Amniotic stem cell (primary cell): ENCODE results near the gene KCNJ1.

ENCODE experiments used
- DNase-seq: peaks from one replicate; lab custom pipeline; 2025; lab: John Stamatoyannopoulos, UW

KCNJ1 gene

DNA sequence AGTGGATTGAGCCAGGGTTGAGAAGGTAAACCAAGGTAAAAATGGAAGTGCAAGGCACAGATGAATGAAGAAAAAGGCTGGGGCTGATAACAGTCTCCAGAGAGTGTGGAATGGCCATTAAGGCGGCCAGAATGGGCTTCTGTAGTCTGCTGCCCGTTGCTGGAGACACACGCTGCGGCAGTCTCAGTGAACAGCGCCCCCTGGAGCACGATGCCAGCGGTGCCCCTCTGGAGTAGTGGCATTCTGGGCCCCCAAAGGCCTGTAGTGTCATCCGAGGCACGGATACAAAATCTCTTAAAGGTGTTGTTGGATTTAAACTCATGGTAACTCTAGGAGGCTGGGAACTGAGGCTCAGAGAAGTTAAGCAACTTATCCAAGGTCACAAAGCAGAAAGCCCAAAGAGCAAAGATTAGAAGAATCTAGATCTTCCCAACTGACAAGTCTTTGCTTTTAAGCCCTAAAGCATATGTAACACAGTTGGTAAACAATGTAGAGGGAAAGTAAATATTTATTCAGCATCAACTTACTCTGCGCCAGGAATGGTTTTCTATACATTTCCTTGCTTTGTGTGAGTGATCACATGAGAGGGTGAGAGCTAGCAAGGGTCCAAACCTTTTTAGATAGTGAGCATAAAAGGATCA, 18.2 kb downstream of the KCNJ1 start:
- no peak for DNase-seq

DNA sequence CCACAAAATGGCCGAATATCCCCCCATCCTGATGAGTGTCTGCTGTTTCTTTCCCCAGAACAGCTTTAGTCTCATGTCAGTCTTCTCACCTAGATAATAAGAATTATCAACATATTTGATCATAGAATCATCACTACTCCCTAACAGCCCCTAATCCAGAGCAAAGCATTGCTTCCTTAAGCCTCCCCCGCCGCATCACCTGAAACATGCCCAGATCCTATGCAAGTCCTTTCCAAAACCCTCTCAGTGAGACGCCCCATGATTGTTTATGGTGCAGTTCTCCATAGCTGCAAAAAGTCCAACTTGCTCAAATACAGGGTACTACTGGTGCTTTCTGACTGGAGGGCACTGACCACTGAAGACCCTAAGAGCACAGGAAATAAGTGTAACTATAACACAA, 20.1 kb downstream of the KCNJ1 start:
- no peak for DNase-seq

DNA sequence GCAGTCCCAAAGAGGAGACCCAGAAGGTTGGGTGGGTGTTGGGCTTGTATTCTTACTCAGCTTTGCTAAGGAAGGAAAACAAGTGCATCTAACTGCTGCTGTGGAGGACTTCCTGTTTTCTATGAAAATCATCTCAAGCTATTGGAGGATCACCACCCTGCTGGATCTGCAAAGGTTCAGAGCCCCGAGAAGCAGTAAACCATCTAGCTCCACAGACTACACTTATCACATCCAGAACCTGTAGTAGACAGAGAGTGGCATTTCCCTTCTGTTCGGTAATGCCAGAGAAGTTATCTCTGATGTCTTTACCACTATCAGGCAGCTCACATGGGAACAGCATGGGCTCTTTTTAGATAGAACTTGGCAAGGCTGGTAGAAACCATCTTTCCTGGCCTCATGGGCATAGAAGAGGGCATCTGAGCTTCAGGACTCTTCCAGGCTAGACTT, 21.7 kb downstream of the KCNJ1 start:
- no peak for DNase-seq

DNA sequence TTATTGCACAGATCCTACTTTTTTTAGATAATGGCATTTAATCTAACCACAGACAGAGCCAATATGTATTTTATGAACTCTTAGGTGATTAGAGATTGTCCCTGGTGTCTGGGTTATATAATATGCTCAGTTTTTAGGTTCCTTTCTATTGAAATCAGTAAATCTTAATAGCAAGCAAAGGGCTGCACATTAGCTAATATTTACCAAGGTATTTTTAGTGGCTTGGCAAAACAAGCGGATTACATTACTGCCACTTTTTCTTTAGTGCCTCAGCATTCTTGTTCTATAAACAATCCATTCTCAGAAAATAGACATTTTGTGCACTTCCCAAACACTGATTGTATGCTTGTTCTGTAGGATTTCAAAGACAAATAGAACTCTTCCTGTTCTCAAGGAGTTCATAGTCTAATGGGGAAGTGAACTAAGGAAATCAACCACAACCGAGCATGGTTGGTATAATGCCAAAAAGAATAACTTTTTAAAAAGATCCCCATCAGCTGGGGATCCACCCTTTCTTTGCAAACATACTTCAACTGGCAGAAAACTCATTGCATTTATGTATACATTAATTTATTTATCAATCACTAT, 23.8 kb downstream of the KCNJ1 start:
- DNase-seq: no peak

DNA sequence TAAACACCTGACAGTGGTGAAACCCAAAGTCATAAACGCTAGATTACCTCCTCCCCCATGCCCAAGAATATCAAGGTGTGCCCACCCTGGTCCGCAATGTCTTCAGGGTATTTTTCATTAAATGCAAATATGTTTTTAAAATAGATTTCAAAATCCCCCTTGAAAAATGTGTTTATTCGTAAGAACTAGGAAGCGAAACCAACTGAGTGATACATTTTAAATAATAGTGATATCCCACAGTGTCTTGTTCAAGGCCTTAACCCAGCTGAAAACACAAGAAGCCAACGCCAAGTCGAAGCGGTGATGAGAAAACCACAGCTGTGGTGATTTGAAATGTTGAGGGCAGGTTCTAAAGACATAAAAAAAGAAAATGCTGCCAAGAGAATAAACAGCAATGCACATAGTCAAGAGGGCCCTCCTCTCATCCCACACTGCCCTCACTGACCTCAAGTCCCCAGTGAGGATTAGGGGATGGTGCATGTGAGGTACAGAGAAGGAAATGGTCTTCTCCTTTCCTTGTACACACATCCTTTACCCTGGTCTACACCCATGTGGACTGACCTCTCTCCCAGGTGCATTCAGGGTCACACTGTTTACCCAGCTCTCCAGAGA, 25.5 kb downstream of the KCNJ1 start:
- DNase-seq: no peak

DNA sequence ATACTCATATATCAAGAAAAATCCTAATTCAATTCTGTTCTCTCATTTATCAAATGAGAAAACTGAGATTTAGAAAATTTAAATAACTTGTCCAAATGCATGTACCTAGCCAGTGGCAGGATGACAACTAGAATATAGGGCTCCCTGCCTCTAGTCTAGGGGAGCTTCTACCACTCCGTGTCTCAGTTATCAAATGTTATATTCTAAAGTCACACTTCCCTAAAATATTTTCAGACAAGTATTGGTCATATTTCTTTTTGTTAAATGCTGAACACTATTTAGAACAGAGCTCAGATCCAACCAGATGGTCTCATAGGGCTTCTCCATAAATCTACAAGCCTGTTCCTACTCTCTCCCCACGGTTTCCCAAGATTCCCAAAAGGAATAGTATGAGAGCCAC, 26.3 kb downstream of the KCNJ1 start:
- DNase-seq: no peak

DNA sequence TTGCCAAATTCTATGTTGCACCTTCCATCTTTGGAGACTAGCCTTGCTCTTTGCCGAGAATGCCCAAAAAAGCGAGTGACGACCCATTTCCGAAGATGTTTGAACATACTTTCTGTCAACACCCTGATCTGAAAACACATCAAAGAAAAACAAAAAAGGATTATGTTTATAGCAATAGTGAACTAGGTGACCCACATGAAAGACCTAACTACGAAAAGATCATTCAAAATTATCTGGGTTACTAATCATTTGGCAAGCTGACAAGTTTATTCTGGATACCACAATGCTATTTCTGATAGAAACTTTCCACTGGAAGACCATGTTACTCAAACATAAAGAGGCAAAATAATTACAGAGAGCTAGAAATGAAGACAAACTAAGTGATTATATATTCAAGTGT, 27.0 kb downstream of the KCNJ1 start:
- DNase-seq: no peak

DNA sequence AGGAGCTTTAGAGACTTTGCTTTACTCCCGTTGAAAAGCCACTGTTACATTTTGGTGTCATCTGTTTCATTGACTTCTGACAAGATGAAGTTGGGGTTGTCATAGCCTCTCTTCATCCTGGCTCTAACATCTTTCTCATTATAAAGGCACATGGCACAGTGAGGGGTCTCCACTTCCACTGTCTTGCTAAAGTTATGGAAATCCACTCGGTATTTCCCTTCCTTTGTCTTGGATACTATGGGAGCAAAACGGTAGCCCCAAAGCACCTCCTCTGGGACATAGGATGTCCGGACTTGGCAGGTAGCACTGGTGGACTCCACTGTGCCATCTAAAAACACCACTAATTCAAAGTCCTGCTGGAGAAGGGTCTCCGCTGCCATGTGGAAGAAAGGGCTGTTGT, 28.0 kb downstream of the KCNJ1 start:
- DNase-seq: no peak

DNA sequence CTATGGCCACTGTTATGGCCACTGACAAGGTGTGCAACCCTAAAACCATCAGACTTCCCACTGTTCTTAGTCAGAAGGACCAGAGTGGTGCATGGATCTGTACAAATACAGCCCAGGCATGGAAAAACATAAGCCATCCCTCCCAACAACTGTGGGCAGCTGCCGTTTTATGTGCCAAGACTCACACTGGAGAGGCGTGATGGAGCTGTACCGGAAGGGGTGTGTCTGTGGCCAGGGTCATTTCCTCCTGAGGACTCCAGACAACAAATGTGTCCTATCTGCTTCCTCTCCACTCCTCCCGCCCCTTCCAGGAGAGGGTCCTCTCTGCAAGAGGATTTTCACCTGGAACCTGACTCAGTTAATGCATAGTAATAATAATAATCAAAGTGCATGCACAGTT, 29.5 kb downstream of the KCNJ1 start:
- no peak for DNase-seq

DNA sequence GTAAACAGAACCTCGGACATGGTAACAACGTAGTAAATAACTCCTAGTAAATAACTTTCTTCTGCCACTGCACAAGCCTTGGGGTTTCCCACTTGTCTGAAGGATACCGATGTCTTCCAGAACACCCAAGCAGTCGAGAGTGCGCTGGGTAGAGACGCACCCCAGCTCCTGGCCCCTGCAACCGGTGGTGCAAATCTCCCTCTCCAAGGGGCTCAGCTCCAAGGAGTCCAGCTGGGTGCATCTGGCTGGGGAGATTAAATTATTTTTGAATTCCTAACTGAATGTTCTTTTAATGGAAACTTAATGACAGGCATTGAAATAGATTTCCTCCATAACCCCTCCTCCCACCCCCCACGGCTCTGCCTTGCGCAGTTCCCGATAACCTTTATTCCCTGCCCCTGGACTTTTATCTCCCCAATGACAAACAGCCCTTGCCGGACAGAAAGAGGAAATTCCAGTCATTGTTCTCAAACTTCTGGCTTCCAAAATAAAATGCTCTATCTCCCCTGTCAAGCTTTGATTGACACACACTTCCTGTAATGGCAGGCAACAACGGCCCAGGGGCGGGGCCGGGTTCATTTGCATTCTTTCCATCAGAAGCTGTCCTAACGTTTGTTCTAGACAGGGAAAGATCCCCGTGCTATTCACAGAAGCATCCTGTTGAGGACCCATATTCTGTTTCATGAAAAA, 31.2 kb downstream of the KCNJ1 start:
- no peak for DNase-seq

DNA sequence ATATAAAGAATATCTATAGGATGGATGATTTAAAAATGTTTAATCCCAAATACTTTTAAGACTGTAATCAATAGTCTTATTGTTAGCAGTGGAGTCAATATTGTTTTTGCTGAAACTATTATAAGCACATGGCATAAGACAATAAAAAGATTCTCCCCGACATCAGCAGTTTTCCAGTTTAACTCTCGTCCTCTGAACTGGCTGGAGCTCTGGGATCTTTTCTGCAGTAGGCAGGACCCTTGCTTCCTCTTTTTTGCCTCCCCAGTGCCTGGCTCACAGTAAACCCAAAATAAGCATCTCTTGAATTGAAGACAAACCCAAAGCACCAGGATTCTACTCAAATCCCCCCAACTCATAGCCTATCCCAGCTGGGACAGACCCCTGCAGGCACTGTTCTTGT, 32.9 kb downstream of the KCNJ1 start:
- DNase-seq: no peak

DNA sequence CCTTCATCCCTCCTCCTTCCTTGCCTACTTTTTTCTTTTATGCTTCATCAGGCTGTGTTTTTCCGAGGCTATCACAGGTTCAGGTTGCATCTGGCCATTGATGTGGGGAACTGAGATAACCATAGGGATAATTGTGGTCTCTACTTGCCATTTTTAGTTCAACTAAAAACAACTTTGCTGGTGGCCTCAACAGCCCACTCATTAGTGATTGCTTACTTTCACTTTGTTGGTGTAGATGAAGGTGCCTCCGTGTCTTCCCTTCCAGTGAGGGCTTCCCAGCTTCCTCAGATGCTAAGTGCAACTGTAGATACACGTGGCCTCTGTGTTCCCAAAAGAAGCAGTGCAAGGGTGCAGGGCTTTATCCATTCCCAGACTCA, 35.0 kb downstream of the KCNJ1 start:
- DNase-seq: no peak

DNA sequence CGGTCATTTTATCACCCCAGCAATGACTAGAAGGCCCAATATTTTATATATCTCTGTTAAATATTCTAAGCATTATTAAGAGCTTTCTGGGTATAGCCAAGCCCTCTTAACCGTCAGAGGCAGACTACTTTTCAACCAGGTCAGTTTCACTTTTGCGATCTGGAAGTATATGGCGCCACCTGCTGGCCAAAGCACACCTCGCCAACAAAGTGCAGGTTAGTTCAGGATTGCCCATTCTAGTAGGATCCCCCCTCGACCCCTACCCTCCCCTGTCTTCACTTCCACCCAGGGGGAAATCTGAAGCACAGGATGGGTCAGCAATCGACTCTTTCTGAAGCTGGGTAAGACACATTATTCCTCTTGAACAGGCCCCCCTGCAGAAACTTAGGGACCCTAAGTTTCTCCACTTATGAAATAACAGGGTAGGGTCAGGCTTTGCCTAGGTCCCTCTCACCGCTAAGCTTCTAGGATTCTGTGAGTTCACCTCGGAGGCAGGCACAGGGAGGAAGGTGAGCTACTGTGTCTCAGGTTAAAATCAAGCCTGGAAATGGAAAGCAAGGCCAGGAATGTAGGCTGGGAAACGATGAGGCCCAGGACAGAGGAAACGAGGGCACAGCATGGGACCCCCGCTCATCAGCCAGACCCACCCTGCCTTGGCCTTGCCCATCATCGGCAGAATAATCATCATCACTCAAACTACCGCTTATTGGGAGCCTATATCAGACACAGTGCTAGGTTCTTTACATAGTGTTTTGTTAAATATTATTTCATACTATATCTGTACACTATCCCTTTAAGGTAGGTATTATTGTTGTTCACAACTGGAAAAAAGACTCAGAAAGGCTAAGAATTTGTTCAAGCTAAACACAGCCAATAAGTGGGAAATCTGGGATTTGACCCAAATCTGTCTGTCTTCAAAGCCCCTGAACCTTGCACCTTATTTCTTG, 35.6 kb downstream of the KCNJ1 start:
- peak; percentile 20 for DNase-seq

DNA sequence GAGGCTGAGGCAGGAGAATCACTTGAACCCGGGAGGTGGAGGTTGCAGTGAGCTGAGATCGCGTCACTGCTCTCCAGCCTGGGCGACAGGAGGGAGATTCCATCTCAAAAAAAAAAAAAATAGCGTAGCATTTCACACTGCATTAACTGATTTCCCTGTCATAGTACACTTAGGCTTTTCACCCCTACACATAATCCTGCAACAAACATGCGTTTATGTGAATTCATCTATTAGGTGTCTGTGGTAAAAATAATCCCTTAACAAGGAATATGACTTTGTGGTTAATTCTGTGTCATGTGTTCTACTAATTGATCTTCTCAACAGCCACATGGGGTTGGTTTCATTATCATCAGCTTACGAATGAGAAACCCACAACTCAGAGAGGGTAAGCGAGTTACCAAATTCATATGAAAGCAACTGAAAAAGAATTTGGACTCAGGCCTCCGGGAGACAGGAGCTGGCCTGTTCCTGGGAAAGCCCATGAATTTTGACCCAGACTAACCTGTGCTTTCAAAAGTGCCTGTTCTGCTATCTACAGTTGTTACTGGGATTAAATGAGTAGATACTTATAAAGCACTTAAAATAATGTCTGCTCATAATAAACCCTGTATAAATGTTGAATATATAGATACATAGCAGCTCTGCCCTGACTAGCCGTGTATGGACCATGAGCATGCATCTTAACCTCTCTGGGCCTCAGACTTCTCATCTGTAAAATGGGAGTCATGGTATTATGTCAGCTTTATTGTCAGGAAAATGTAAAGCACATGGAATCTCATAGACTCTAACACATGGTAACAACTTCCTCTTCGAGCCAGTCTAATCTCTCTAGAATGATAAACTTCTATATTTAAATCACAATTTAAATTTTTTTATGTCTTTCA, 36.6 kb downstream of the KCNJ1 start:
- DNase-seq: no peak

DNA sequence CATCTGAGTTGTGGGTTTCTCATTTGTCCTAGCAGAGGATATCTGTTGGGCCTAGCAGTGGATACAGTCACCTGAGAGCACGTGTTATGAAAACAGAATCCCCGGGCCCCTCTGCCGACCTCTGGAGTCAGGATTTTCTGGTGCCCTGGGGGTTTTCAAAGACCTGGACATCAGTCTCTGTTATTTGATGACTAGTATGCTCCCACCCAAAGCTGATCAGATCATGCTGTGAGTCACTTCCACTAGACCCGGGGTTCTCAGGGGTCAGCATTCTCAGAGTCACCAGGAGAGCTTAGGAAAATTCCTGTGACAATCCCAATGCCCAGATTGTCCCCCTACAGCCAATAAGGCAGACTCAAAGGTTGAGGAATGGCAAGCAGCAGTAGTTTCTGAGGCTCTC, 38.7 kb downstream of the KCNJ1 start:
- DNase-seq: no peak

DNA sequence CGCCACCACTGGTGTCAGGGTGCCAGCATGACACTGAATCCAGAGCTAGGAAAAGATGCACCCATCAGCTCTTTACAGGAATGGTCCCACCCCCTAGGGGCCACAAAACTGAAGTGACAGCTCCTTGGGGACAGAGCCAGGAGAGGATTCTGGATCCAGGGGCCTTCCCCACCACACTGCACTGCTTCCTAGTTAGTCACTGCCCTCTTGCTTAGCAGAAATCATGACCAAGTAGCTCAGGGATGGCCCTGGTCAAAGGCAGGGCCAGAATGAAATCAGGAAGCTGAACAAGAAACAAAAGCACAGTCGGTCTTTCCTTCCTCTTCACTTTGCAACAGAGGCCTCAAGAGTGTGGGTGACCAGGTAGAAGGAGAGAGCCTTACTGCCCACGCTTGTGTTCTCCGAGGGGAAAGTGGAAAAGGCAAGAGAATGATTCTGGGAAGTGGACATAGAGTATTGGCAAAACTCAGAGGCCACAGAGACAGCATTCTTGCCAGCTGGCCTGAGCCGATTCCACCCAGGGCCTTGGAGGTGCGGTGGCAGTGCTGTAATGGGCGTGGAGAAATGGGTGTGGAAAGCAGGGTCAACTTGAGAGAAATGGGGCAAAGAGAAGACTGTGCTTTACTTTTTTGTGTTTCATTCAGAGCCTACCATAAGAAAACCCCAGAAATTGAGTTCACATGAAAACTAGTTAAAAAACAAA, 39.8 kb downstream of the KCNJ1 start:
- no peak for DNase-seq

DNA sequence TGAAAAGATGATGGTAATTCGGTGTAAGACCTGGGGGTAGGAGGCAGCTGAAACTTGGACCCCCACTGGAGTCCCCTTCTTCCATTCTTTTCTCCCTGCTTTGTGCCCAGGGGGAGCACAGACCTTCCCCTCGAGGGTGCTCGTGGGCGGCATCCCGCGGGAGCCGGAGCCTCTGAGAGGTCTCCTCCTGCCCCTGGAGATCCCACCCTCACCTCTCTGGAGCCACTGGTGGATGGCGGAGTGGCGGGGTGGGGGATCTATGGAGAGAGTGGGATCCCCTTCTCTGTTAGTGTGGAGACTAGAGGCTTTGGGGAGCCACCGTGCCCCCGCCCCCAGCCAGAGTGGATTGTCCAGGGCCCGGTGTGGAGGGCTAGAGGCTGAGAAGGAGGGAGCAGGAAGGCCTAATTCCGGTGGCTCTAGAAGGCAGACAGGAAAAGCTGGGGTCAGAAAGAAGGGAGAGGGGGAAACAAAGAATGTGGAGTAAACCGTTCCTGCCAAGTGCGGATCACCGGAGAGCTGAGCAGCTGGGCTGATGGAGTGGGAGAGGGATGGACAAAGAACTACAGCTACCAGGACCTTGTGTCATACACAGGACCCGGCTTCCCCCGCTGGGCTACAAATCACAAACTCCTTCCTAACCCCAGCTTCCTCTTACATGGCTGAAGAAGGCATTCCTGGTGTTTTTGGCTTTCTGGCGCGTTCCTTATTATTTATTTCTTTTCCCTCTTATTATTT, 41.9 kb downstream of the KCNJ1 start:
- DNase-seq: no peak

DNA sequence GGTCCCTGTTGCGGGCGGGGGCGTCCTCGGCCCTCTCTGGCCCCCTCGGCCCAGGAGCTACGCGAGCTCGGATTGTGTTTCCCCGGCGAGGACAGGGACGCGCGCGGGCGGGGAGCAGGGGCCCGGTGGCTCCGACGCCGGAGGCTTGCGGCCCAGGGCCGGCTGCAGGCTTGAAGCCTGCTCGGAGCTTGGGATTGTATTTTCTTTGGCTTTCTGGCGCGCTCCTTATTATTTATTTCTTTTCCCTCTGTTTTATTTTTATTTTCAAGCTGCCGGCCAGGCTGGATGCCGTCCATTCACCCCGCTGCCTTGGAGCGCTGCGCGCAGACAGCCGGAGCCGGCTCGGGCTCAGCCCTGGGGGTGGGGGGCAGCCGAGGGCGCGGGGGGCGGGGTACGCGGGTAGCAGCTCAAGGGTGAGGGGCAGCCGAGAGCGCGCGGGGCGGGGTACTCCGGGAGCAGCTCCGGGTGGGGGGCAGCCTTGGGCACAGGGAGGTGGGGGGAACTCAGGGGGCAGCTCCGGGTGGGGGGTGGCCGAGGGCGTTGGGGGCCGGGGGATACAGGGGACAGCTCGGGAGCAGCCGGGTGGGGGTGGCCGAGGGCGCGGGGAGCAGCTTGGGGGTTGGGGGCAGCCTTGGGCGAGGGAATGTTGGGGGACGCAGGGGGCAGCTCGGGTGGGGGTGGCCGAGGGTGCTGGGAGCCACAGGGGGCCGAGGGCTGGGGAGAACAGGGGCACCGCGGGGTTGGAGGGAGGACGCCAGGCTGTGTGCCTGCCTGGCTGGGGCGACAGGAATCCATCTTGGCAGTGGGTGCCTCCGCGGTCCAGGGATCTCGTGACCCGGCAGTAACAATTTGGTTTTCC, 42.7 kb downstream of the KCNJ1 start:
- no peak for DNase-seq

DNA sequence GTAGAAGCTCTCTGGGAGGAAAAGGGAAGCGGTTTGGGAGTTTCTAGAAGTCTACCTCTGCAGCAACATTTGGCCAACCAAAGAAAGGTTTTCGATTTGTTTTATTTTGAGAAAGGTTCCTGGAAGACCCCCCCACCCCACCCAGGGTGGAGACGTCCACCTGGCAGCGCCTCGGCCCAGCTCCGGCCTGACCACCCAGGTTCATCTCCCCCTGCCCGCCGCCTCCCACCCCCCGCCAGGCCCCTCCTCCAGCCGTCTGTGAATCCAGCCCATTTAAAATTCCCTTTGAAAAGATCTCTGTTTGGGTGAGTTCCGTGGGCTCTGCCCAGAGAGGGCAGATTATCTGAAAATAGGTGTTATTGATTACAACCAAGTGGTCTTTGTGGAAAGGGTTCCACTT, 43.3 kb downstream of the KCNJ1 start:
- DNase-seq: no peak
